CD4-positive, CD25-positive, alpha-beta regulatory T cell (primary cell): Measurements from ENCODE around the gene SCGB1C1. TPM values are rescaled to one million over a fixed set of nuclear protein-coding genes. Genes with fewer than 3 reads are reported as not detected.
A peak's percentile ranks its signal among the peaks of the same experiment; 100 is the strongest.

Source experiments
- ATAC-seq, 2 donors: fragments of 150-1000 bp; cut with Tn5 transposase; one replicate each; pipeline ENCODE4 v1.10.0; 2021; ENCODE audit warnings: low read depth in 2 of 2, moderate number of reproducible peaks in 2 of 2, moderate library complexity in 1 of 2
- DNase-seq, 3 donors: peaks; one replicate each; pipeline versions ENCODE4 v3.0.0 to v3.0.0-alpha.2; 2012 to 2022; ENCODE audit warnings: mixed read lengths in 1 of 3
- H3K27ac ChIP-seq: one replicate; pipeline ENCODE4 v1.7.0; 2013; ENCODE audit warnings: mild to moderate bottlenecking, low read length; ENCODE audit not compliant: insufficient read depth, poor library complexity, severe bottlenecking
- H3K27me3 ChIP-seq: one replicate; pipeline ENCODE4 v1.7.0; 2013; ENCODE audit warnings: low read length; ENCODE audit not compliant: control insufficient read depth, insufficient read depth
- H3K36me3 ChIP-seq: one replicate; pipeline ENCODE4 v1.7.0; 2013; ENCODE audit warnings: mild to moderate bottlenecking, low read length, moderate library complexity; ENCODE audit not compliant: control insufficient read depth, insufficient read depth
- H3K4me1 ChIP-seq: 2 replicates; pipeline ENCODE4 v1.7.0; 2013; ENCODE audit warnings: mild to moderate bottlenecking, low read length; ENCODE audit not compliant: insufficient read depth, control insufficient read depth, poor library complexity, severe bottlenecking
- H3K4me3 ChIP-seq: one replicate; pipeline ENCODE4 v1.7.0; 2013; ENCODE audit warnings: low read depth, mild to moderate bottlenecking, low read length, moderate library complexity
- H3K9me3 ChIP-seq, 2 experiments: 1 replicate in 1 of 2; 2 replicates in 1 of 2; pipeline ENCODE4 v1.7.0; 2013; ENCODE audit warnings: low read length in 2 of 2, mild to moderate bottlenecking in 1 of 2, moderate library complexity in 1 of 2; ENCODE audit not compliant: control insufficient read depth in 2 of 2
- H3K27ac Mint-ChIP-seq, 3 donors: one replicate each; pipeline ENCODE4 v1.8.0; 2020 to 2022; ENCODE audit warnings: mild to moderate bottlenecking in 3 of 3, mixed read lengths in 3 of 3, moderate library complexity in 2 of 3
- H3K27me3 Mint-ChIP-seq: one replicate; pipeline ENCODE4 v1.8.0; 2022; ENCODE audit warnings: mild to moderate bottlenecking, mixed read lengths
- H3K36me3 Mint-ChIP-seq: one replicate; pipeline ENCODE4 v1.8.0; 2020; ENCODE audit warnings: mixed read lengths
- H3K4me1 Mint-ChIP-seq, 4 donors: one replicate each; pipeline ENCODE4 v1.8.0; 2020 to 2022; ENCODE audit warnings: mixed read lengths in 4 of 4, mild to moderate bottlenecking in 1 of 4
- H3K4me3 Mint-ChIP-seq, 4 donors: one replicate each; pipeline ENCODE4 v1.8.0; 2020 to 2022; ENCODE audit warnings: mild to moderate bottlenecking in 4 of 4, mixed read lengths in 4 of 4, moderate library complexity in 3 of 4
- H3K9me3 Mint-ChIP-seq, 7 donors: one replicate each; pipeline ENCODE4 v1.8.0; 2020 to 2022; ENCODE audit warnings: mixed read lengths in 7 of 7, mild to moderate bottlenecking in 3 of 7, moderate library complexity in 2 of 7
- polyA plus RNA-seq, 4 donors: library from polyadenylated mRNA; unstranded; fragments of 300-500 nt; fragmentation: Illumina TruSeq; gene quantifications; one replicate each; pipeline ENCODE4 v1.2.3, GENCODE V29; 2021
- total RNA-seq: library from RNA; stranded (reverse); gene quantifications from one replicate; pipeline ENCODE4 v1.2.3, GENCODE V29; 2022

SCGB1C1 gene
- total and polyA plus RNA-seq, 5 donors from 2014 or later = not detected

- H3K4me3 ChIP-seq = peak overlapping the region; percentile 24
- Mint-ChIP-seq H3K9me3 (peaks cover 0 to 1% (median 0%) of the 10 kb centered on the region in 7 donors), H3K4me1 (peaks cover 0 to 45% (median 22%) of the 10 kb centered on the region in 4 donors), H3K36me3 (peaks cover 27% of the 10 kb centered on the region), H3K27ac (peak overlapping the region in 2 of 3 donors; percentile 5 to 51), H3K27me3 (peaks cover 4% of the 10 kb centered on the region), H3K4me3 (peak overlapping the region; percentile 62 to 97 (median 85))
- H3K27ac ChIP-seq = no peak overlapping the region
- ATAC-seq = no peak
- no peak for DNase-seq
- H3K4me1 ChIP-seq = peaks cover 44% of the 10 kb centered on the region
- peaks cover 58% of the 10 kb centered on the region for H3K36me3 ChIP-seq
- H3K9me3 ChIP-seq = no peaks in the 10 kb centered on the region
- no peaks in the 10 kb centered on the region for H3K27me3 ChIP-seq
These were observed 17.4 kb downstream of the SCGB1C1 start for GRCh38 chr11:210122-210802.

- Mint-ChIP-seq H3K36me3 (peaks cover 27% of the 10 kb centered on the region), H3K4me1 (peaks cover 0 to 39% (median 20%) of the 10 kb centered on the region in 4 donors), H3K9me3 (peaks cover 0 to 1% (median 0%) of the 10 kb centered on the region in 7 donors), H3K27ac (peak overlapping the region in 1 of 3 donors; percentile 51), H3K27me3 (peaks cover 4% of the 10 kb centered on the region), H3K4me3 (peak overlapping the region in 3 of 4 donors; percentile 62 to 97 (median 96))
- Histone ChIP-seq H3K4me1 (peaks cover 39% of the 10 kb centered on the region), H3K27ac (no peak overlapping the region), H3K9me3 (no peaks in the 10 kb centered on the region), H3K27me3 (no peaks in the 10 kb centered on the region), H3K4me3 (no peak overlapping the region), H3K36me3 (peaks cover 56% of the 10 kb centered on the region)
- DNase-seq = no peak
- no peak for ATAC-seq
These were observed 17.9 kb downstream of the SCGB1C1 start for GRCh38 chr11:210803-211180.

- Histone ChIP-seq H3K4me1 (peaks cover 34% of the 10 kb centered on the region), H3K27ac (no peak overlapping the region), H3K27me3 (no peaks in the 10 kb centered on the region), H3K4me3 (no peak overlapping the region), H3K9me3 (no peaks in the 10 kb centered on the region), H3K36me3 (peaks cover 58% of the 10 kb centered on the region)
- peaks cover 0 to 1% (median 0%) of the 10 kb centered on the region in 7 donors for H3K9me3 Mint-ChIP-seq
- peaks cover 27% of the 10 kb centered on the region for H3K36me3 Mint-ChIP-seq
- DNase-seq (no peak), ATAC-seq (no peak)
- H3K27ac Mint-ChIP-seq = peak overlapping the region in 1 of 3 donors; percentile 67
- H3K27me3 Mint-ChIP-seq = peaks cover 4% of the 10 kb centered on the region
- H3K4me1 Mint-ChIP-seq = peaks cover 0 to 34% (median 17%) of the 10 kb centered on the region in 4 donors
- H3K4me3 Mint-ChIP-seq = peak overlapping the region; percentile 28 to 97 (median 76)
These were observed 18.4 kb downstream of the SCGB1C1 start for GRCh38 chr11:211295-211694.

GRCh38 chr11:211741-212140 lies 18.9 kb downstream of the SCGB1C1 start:
- peaks cover 27% of the 10 kb centered on the region for H3K36me3 Mint-ChIP-seq
- H3K27ac Mint-ChIP-seq = peak overlapping the region in 1 of 3 donors; percentile 67
- Histone ChIP-seq H3K27ac (no peak overlapping the region), H3K36me3 (peaks cover 58% of the 10 kb centered on the region), H3K9me3 (no peaks in the 10 kb centered on the region), H3K27me3 (no peaks in the 10 kb centered on the region), H3K4me1 (peaks cover 29% of the 10 kb centered on the region), H3K4me3 (no peak overlapping the region)
- ATAC-seq = no peak
- peaks cover 4% of the 10 kb centered on the region for H3K27me3 Mint-ChIP-seq
- H3K4me3 Mint-ChIP-seq = peak overlapping the region; percentile 28 to 97 (median 76)
- peaks cover 0 to 33% (median 15%) of the 10 kb centered on the region in 4 donors for H3K4me1 Mint-ChIP-seq
- no peak for DNase-seq
- no peaks in the 10 kb centered on the region for H3K9me3 Mint-ChIP-seq

GRCh38 chr11:212150-213100 lies 19.5 kb downstream of the SCGB1C1 start:
- Histone ChIP-seq H3K27ac (no peak overlapping the region), H3K4me3 (no peak overlapping the region), H3K27me3 (no peaks in the 10 kb centered on the region), H3K4me1 (peaks cover 27% of the 10 kb centered on the region), H3K36me3 (peaks cover 58% of the 10 kb centered on the region), H3K9me3 (no peaks in the 10 kb centered on the region)
- H3K9me3 Mint-ChIP-seq = no peaks in the 10 kb centered on the region
- peak overlapping the region in 1 of 3 donors; percentile 32 for H3K27ac Mint-ChIP-seq
- ATAC-seq = no peak
- peaks cover 1% of the 10 kb centered on the region for H3K27me3 Mint-ChIP-seq
- peaks cover 27% of the 10 kb centered on the region for H3K36me3 Mint-ChIP-seq
- peaks cover 0 to 30% (median 14%) of the 10 kb centered on the region in 4 donors for H3K4me1 Mint-ChIP-seq
- DNase-seq = no peak
- H3K4me3 Mint-ChIP-seq = peak overlapping the region in 2 of 4 donors; percentile 38 to 97

GRCh38 chr11:213111-213510 lies 20.2 kb downstream of the SCGB1C1 start:
- Mint-ChIP-seq H3K4me3 (no peak overlapping the region), H3K27ac (peak overlapping the region in 1 of 3 donors; percentile 32), H3K27me3 (no peaks in the 10 kb centered on the region), H3K9me3 (no peaks in the 10 kb centered on the region), H3K4me1 (peaks cover 0 to 32% (median 11%) of the 10 kb centered on the region in 4 donors), H3K36me3 (peaks cover 24% of the 10 kb centered on the region)
- H3K27ac ChIP-seq = no peak overlapping the region
- H3K4me1 ChIP-seq = peaks cover 22% of the 10 kb centered on the region
- no peak for DNase-seq
- no peaks in the 10 kb centered on the region for H3K9me3 ChIP-seq
- no peaks in the 10 kb centered on the region for H3K27me3 ChIP-seq
- H3K36me3 ChIP-seq = peaks cover 58% of the 10 kb centered on the region
- ATAC-seq = no peak
- H3K4me3 ChIP-seq = no peak overlapping the region

GRCh38 chr11:214083-214482 lies 21.2 kb downstream of the SCGB1C1 start:
- ATAC-seq = no peak
- no peak overlapping the region for H3K27ac Mint-ChIP-seq
- peaks cover 17% of the 10 kb centered on the region for H3K4me1 ChIP-seq
- no peak for DNase-seq
- H3K36me3 ChIP-seq = peaks cover 58% of the 10 kb centered on the region
- no peaks in the 10 kb centered on the region for H3K9me3 Mint-ChIP-seq
- peak overlapping the region in 1 of 4 donors; percentile 71 for H3K4me3 Mint-ChIP-seq
- H3K27ac ChIP-seq = no peak overlapping the region
- H3K9me3 ChIP-seq = no peaks in the 10 kb centered on the region
- no peaks in the 10 kb centered on the region for H3K27me3 Mint-ChIP-seq
- H3K27me3 ChIP-seq = no peaks in the 10 kb centered on the region
- H3K4me3 ChIP-seq = no peak overlapping the region
- peaks cover 24% of the 10 kb centered on the region for H3K36me3 Mint-ChIP-seq
- H3K4me1 Mint-ChIP-seq = peaks cover 0 to 31% (median 11%) of the 10 kb centered on the region in 4 donors
